Thyroid gland (tissue), 4 donors: ENCODE data around the gene ETV1. TPM values are rescaled to one million over a fixed set of nuclear protein-coding genes. Genes with fewer than 3 reads are reported as not detected.

Experiments
- DNase-seq, 2 donors: peaks; one replicate each; pipeline ENCODE4 v3.0.0-alpha.2; 2019
- H3K27ac ChIP-seq, 3 donors: fragments of 200-600 bp; sonication (generic); 1 replicate in 2 of 3; 2 replicates in 1 of 3; pipeline ENCODE4 v1.5.1; 2016 to 2019; ENCODE audit warnings: mild to moderate bottlenecking in 1 of 3, moderate library complexity in 1 of 3
- H3K27me3 ChIP-seq: fragments of 200-600 bp; sonication (generic); one replicate; pipeline ENCODE4 v1.5.1; 2019
- H3K36me3 ChIP-seq, 2 donors: fragments of 200-600 bp; sonication (generic); one replicate each; pipeline ENCODE4 v1.5.1; 2016 to 2019
- H3K4me1 ChIP-seq, 2 donors: fragments of 200-600 bp; sonication (generic); one replicate each; pipeline ENCODE4 v1.5.1; 2017 to 2019
- H3K4me3 ChIP-seq, 3 donors: fragments of 200-600 bp; sonication (generic); replicated peaks in 1 of 3; 1 replicate in 2 of 3; 2 replicates in 1 of 3; pipeline ENCODE4 v1.5.1; 2016; ENCODE audit warnings: mild to moderate bottlenecking in 1 of 3
- H3K9me3 ChIP-seq: fragments of 200-600 bp; sonication (generic); one replicate; pipeline ENCODE4 v1.5.1; 2017
- POLR2A ChIP-seq, 2 donors: fragments of 450-650 bp; IDR thresholded peaks; one replicate each; pipeline ENCODE4 v1.6.1; 2017; ENCODE audit warnings: antibody characterized with exemption in 2 of 2, mild to moderate bottlenecking in 2 of 2, moderate library complexity in 1 of 2
- WGBS, 2 donors: methylation state at CpG; one replicate each; pipeline ENCODE4 v1.1.5; 2017; 5-methylcytosine and 5-hydroxymethylcytosine counted together
- intact Hi-C: fragments of 100-400 bp; cut with DNase I; formaldehyde crosslinking; loops from one replicate; pipeline ENCODE4 v1.15.1; 2023
- total RNA-seq, 4 donors: library from RNA; depleted of rRNA; stranded (reverse); fragments of >200 nt; gene quantifications; one replicate each; pipeline ENCODE4 v1.2.3, GENCODE V29; 2016
- TF ChIP-seq, protein P1 (sequence below), 6 experiments: fragments of 200-600 bp in 3 of 6; fragments of 450-650 bp in 3 of 6; sonication (generic) in 3 of 6; IDR thresholded peaks; one replicate each; pipeline ENCODE4 v1.5.1; 2016 to 2019; ENCODE audit warnings: antibody characterized with exemption in 6 of 6, mild to moderate bottlenecking in 2 of 6, inconsistent platforms in 1 of 6, moderate library complexity in 1 of 6

Gene ETV1
- total RNA-seq, 4 donors from 2014 or later: 5.9 to 18.6 (median 9.4) TPM

GRCh38 chr7:13882051-13882450 is 107.4 kb downstream of the ETV1 start:
- Histone ChIP-seq H3K4me3 (no peak overlapping the region), H3K27me3 (no peaks in the 10 kb centered on the region), H3K4me1 (no peaks in the 10 kb centered on the region), H3K36me3 (no peaks in the 10 kb centered on the region), H3K9me3 (no peaks in the 10 kb centered on the region), H3K27ac (no peak overlapping the region)
- WGBS, 2 donors: 88 to 91% methylated on average over 5 of the region's 5 CpGs
- TF ChIP-seq, protein P1, sequence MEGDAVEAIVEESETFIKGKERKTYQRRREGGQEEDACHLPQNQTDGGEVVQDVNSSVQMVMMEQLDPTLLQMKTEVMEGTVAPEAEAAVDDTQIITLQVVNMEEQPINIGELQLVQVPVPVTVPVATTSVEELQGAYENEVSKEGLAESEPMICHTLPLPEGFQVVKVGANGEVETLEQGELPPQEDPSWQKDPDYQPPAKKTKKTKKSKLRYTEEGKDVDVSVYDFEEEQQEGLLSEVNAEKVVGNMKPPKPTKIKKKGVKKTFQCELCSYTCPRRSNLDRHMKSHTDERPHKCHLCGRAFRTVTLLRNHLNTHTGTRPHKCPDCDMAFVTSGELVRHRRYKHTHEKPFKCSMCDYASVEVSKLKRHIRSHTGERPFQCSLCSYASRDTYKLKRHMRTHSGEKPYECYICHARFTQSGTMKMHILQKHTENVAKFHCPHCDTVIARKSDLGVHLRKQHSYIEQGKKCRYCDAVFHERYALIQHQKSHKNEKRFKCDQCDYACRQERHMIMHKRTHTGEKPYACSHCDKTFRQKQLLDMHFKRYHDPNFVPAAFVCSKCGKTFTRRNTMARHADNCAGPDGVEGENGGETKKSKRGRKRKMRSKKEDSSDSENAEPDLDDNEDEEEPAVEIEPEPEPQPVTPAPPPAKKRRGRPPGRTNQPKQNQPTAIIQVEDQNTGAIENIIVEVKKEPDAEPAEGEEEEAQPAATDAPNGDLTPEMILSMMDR (IDR thresholded peaks at IDR 0.05): no peak
- no peak for TF ChIP-seq POLR2A (IDR thresholded peaks at IDR 0.05)
- intact Hi-C loops: no loop called here
- no peak for DNase-seq

DNA sequence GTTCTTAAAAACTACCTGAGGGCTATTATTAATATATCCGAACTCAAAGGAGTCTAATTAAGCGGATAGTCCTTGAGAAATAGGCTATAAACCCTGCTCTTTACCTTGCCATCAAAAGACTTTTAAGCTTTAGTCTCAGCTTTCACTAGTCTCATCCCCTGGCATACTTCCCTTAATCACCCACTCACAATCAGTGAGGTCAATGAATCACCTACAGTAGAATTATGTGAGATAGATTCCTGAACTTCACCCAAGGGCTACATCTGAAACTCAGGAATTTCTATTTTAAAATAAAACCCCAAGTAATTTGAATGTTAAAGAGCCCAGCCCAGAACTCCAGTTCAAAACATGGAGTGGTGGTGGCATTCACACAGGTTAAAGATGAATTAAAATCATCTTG is 108.7 kb downstream of the ETV1 start:
- Histone ChIP-seq H3K27me3 (no peaks in the 10 kb centered on the region), H3K9me3 (no peaks in the 10 kb centered on the region), H3K4me3 (no peak overlapping the region), H3K36me3 (no peaks in the 10 kb centered on the region), H3K4me1 (no peaks in the 10 kb centered on the region), H3K27ac (no peak overlapping the region)
- TF ChIP-seq, protein P1 (IDR thresholded peaks at IDR 0.05): no peak
- 94 to 96% methylated on average over 2 of the region's 2 CpGs for WGBS, 2 donors
- no peak for DNase-seq
- intact Hi-C loops: no loop called here

DNA sequence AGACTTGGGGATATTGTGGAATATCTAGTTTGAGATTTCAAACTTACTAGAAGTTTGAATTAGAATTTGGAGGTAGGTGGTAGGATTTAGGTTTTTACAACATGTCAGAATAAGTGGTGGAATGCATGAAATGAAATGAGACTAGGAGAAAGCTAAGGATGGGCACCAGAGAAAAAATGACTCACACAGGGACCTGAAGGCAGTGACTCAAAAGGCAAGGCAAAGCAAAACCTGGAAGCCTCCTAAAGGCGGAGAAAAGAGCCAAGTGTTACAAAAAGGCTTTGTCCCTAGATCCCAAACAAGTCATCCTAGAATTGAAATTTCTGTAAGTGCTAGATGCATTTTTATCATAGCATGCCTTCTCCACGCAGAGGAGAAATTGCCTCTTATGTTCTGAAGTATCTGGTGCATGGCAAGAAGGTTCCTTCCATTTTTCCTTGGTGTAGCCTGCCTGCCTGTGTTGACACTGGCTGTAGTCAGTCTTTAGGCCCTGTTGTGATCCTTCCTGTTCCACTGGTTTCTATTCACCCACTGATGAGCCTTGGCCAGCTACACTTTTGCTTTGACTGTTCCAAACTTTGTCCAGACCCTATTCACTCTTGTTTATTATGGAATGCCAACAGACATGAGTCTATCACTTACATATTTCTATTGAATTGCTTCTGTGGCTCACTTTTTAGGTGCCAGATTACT is 109.3 kb downstream of the ETV1 start:
- no peak for DNase-seq
- H3K9me3 ChIP-seq: no peaks in the 10 kb centered on the region
- H3K4me1 ChIP-seq: no peaks in the 10 kb centered on the region
- intact Hi-C loops: no loop called here
- no peak for TF ChIP-seq POLR2A (IDR thresholded peaks at IDR 0.05)
- TF ChIP-seq, protein P1 (IDR thresholded peaks at IDR 0.05): no peak
- H3K27ac ChIP-seq: no peak overlapping the region
- 78 to 80% methylated on average over 2 of the region's 2 CpGs for WGBS, 2 donors
- no peaks in the 10 kb centered on the region for H3K27me3 ChIP-seq
- no peaks in the 10 kb centered on the region for H3K36me3 ChIP-seq
- no peak overlapping the region for H3K4me3 ChIP-seq

DNA sequence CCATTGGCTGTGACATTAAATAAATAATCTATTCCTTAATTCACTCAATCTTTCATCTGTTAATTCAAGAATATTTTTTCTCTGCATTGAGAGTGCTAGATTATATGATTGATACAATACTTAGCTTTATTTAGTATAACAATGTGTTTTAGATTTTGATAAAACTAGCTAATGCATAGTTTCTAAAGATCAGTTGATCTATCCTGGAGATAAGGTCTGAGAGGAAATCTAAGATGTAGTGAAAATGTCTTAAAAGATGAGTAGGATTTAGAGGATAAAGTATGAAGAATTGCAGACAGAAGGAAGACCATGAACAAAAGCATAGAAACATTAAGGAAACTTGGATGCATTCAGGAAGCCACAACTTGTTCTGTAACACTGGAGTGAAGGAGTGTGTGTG is 110.3 kb downstream of the ETV1 start:
- TF ChIP-seq, protein P1 (IDR thresholded peaks at IDR 0.05): no peak
- intact Hi-C loops: no loop called here

DNA sequence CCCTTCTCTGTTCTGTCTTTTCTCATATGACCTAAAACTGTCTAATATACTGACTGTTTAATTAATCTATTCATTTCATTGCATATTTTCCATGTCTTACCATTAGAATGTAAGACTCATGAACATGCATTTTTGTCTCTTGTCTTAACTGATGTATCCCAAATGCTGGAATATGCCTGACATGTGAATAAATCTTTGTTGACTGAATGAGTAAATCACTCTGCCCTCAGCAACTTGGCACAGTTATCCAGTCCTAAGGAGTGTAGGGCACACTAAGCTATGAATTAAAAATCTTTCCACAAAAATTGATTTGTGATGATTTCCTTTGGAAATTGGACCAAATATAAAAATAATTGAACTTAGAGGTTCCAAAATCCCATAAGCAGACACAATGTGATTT is 111.3 kb downstream of the ETV1 start:
- H3K36me3 ChIP-seq: no peaks in the 10 kb centered on the region
- no peak overlapping the region for H3K4me3 ChIP-seq
- intact Hi-C loops: no loop called here
- no peaks in the 10 kb centered on the region for H3K27me3 ChIP-seq
- no peaks in the 10 kb centered on the region for H3K4me1 ChIP-seq
- no peak overlapping the region for H3K27ac ChIP-seq
- DNase-seq: no peak
- no peak for TF ChIP-seq POLR2A (IDR thresholded peaks at IDR 0.05)
- TF ChIP-seq, protein P1 (IDR thresholded peaks at IDR 0.05): no peak
- no peaks in the 10 kb centered on the region for H3K9me3 ChIP-seq

More for the DNA sequence above, 110.3 kb downstream of the ETV1 start:
- H3K36me3 ChIP-seq: no peaks in the 10 kb centered on the region
- no peaks in the 10 kb centered on the region for H3K9me3 ChIP-seq
- DNase-seq: no peak
- no peaks in the 10 kb centered on the region for H3K4me1 ChIP-seq
- no peaks in the 10 kb centered on the region for H3K27me3 ChIP-seq
- H3K27ac ChIP-seq: no peak overlapping the region
- no peak overlapping the region for H3K4me3 ChIP-seq
